ENCODE results near the gene DCTN1.

- TF ChIP-seq POLR2A (IDR thresholded peaks at IDR 0.05; ENCODE audit: low read length) (no peak), GATA1 (IDR thresholded peaks at IDR 0.05; ENCODE audit: low read depth, low read length) (no peak)
Observed at GRCh38 chr2:74327627-74328026, 52.5 kb downstream of the DCTN1 start.

Measured in erythroblast (primary cell).